GM12874 (cell line): ENCODE results near the gene MBOAT2.

Experiments used
- TF ChIP-seq, protein P1 (sequence below): IDR thresholded peaks from 2 replicates; pipeline ENCODE4 v1.5.1; 2011; ENCODE audit warnings: low read depth, mild to moderate bottlenecking, control low read depth, low read length, moderate library complexity; ENCODE audit not compliant: insufficient read depth

MBOAT2 gene

DNA sequence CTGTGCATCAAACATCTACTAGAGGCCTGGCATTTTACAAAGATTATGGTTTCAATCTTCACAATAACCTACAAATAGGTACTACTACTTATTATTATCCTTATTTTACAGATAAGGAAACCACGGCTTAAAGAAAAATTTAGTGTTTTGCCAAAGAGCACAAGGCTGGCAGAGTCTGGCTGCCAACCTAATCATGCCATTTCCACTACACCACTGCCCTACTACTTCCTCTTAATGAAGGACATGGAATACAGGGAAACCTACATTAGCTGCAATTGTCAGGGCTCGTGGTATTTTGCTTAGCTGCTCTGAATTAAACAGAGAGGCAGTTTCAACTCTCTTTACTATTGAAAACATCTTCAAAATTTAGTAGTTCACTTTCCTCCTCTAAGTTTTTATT lies 5.9 kb downstream of the MBOAT2 start:
- TF ChIP-seq, protein P1, sequence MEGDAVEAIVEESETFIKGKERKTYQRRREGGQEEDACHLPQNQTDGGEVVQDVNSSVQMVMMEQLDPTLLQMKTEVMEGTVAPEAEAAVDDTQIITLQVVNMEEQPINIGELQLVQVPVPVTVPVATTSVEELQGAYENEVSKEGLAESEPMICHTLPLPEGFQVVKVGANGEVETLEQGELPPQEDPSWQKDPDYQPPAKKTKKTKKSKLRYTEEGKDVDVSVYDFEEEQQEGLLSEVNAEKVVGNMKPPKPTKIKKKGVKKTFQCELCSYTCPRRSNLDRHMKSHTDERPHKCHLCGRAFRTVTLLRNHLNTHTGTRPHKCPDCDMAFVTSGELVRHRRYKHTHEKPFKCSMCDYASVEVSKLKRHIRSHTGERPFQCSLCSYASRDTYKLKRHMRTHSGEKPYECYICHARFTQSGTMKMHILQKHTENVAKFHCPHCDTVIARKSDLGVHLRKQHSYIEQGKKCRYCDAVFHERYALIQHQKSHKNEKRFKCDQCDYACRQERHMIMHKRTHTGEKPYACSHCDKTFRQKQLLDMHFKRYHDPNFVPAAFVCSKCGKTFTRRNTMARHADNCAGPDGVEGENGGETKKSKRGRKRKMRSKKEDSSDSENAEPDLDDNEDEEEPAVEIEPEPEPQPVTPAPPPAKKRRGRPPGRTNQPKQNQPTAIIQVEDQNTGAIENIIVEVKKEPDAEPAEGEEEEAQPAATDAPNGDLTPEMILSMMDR, result no peak

DNA sequence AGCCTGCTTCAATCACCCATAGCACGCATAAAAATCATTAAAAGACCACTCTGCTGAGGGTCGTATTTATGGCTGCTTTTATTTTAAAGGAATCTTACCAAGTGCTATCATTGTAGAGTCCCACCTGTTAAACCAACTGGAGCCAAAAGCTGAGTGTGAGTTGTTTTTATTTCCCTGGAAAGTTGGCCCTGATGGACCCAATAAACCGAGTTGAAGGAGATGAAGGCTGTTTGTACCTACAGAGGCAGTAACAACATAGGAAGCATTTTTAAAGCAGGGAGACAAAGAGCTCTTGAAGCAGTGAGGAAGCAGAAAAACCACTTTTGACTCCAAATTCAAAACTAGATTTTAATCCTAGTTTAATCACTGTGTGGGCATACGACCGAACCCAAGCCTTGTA lies 6.4 kb downstream of the MBOAT2 start:
- TF ChIP-seq, protein P1, result no peak

DNA sequence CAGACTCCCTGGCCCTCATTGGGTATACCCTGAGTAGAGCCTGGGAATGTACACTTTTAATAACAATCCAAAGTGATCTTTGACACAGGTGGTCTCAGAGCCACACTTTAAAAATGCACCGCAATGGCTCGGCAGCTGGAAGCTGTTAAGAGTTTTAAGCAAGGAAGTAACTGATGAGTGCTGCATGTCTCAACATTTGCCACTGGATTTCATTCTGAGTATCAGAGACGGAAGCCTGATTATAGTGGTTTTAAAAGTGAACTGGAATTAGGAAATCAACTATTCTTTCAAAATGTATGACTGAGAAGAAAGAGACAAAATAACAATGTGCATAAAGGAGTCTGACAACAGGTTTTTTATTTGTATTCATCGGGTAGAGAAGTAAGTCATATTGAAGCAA lies 7.5 kb downstream of the MBOAT2 start:
- TF ChIP-seq, protein P1, result no peak

DNA sequence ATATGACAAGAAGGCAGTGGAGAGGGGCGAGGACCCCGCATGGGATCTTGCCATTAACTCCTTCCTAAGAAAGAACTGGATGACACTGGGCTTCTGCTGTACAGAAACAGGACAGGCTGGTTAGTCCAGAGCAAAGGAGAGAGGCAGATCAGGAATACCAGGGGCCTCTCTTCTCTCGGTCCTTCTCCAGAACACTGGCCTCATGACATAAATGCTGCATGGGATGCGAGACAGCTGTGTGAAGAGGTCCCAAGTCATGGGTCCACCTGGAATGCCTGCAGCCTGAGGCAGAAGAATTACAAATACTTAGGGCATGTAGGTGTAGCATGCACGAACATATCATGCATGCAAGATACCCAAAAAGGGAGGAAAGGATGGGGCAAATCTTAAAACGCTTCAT lies 9.1 kb downstream of the MBOAT2 start:
- TF ChIP-seq, protein P1, result no peak

DNA sequence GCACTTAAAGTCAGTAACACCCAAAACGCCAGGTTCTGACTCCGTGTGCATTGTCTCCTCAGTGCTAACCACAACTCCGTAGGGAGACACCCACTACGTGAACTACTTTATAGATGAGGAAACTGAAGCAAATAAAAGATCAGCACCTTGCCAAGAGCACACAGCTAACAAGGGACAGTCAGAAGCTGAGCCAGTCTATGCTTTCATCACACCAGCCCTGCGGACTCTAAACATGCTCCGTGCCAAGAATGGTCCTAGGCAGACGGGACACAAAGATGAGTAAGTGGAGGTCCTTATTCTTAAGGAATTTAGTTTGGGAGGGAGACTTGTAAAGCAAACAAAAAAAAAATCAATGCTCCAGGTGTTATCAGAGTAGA lies 9.6 kb downstream of the MBOAT2 start:
- TF ChIP-seq, protein P1, result no peak

DNA sequence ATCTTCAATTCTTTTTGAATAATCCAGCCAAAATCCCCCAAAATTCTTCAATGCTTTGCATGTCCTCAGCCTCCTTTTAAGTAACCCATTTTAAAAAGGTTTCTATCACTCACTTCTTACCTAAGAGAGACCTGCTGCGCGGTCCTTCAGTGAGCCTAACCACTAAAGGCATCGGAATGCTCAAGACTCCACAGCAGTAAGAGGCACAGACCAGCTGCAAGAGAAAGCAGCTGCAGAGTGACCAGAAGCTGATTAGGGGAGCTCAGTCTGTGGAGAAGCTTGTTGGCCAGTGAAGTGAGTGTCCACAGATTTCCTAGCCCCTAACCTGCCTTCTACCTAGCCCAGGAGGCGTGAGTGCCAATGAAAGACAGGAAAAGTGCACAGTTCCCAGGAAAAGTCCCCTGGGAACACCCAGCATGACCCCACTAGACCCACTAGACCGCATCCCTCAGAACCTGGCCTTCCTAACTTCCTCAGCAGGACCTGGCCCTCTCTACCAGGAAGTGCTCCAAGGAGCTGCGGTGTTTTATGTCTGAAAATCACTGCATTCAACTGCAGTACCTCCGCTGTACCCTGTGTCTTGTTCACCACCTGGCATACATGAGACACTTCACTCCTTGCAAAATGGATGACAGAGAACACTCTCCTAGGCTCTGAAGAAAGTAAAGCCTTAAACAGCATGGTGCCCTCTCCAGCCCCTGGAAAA lies 10.1 kb downstream of the MBOAT2 start:
- TF ChIP-seq, protein P1, result no peak

DNA sequence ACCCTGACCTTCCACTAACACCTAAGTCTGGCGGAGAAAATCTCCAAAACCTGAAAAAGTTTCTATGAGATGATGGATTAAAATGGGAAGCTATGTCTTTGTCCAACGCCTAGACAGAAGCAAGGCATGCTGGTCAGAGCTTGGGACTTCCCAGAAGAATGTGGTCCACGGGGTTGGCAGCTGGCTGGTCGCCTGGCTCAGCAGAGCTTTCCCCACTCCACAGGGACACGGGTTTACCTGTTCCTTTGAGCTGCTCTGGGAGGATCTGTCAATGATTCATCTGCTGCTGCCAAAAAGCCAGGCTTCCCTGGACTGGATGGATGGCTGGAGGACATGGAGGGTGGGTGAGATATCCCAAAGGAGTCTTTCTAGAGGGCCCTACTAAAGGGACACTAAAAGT lies 10.8 kb downstream of the MBOAT2 start:
- TF ChIP-seq, protein P1, result no peak
